Liver (tissue), 9 donors: Measurements from ENCODE around the gene ASIC3. TPM values are rescaled to one million over a fixed set of nuclear protein-coding genes. Genes with fewer than 3 reads are reported as not detected.

Experiments used
- DNase-seq: peaks from one replicate; pipeline ENCODE4 v3.0.0-alpha.2; 2017; ENCODE audit warnings: low spot score
- H3K27ac ChIP-seq, 2 donors: one replicate each; pipeline ENCODE4 v1.7.0; 2013; ENCODE audit warnings: inconsistent platforms in 2 of 2, low read length in 2 of 2, control low read depth in 1 of 2, low read depth in 1 of 2, mild to moderate bottlenecking in 1 of 2
- H3K27me3 ChIP-seq, 4 donors: one replicate each; pipeline versions ENCODE4 v1.6.1 to v1.7.0; 2013; ENCODE audit warnings: low read length in 3 of 4, inconsistent platforms in 1 of 4, mild to moderate bottlenecking in 1 of 4, moderate library complexity in 1 of 4; ENCODE audit not compliant: control insufficient read depth in 4 of 4, insufficient read depth in 4 of 4
- H3K36me3 ChIP-seq, 4 donors: one replicate each; pipeline versions ENCODE4 v1.6.1 to v1.7.0; 2013; ENCODE audit warnings: low read length in 3 of 4, mild to moderate bottlenecking in 3 of 4, low read depth in 1 of 4, moderate library complexity in 1 of 4; ENCODE audit not compliant: control insufficient read depth in 4 of 4, insufficient read depth in 3 of 4
- H3K4me1 ChIP-seq, 4 donors: one replicate each; pipeline versions ENCODE4 v1.6.1 to v1.7.0; 2013; ENCODE audit warnings: low read length in 3 of 4, mild to moderate bottlenecking in 3 of 4, moderate library complexity in 1 of 4; ENCODE audit not compliant: control insufficient read depth in 4 of 4, insufficient read depth in 4 of 4
- H3K4me3 ChIP-seq, 3 donors: one replicate each; pipeline versions ENCODE4 v1.6.1 to v1.7.0; 2013; ENCODE audit warnings: low read length in 3 of 3, control low read depth in 1 of 3, low read depth in 1 of 3, mild to moderate bottlenecking in 1 of 3
- H3K9ac ChIP-seq, 2 donors: one replicate each; pipeline ENCODE4 v1.7.0; 2013; ENCODE audit warnings: low read length in 2 of 2, mild to moderate bottlenecking in 2 of 2, moderate library complexity in 2 of 2, control low read depth in 1 of 2, low read depth in 1 of 2
- H3K9me3 ChIP-seq, 4 donors: one replicate each; pipeline versions ENCODE4 v1.6.1 to v1.7.0; 2013; ENCODE audit warnings: low read length in 3 of 4; ENCODE audit not compliant: control insufficient read depth in 4 of 4
- ATF3 ChIP-seq: IDR thresholded peaks from 2 replicates; pipeline ENCODE4 v1.6.1; 2016; ENCODE audit warnings: antibody characterized with exemption
- EGR1 ChIP-seq, 2 donors: IDR thresholded peaks; 2 replicates each; pipeline ENCODE4 v1.6.1; 2016 to 2018; ENCODE audit warnings: antibody characterized with exemption in 2 of 2, low read depth in 2 of 2
- FOXA1 ChIP-seq: IDR thresholded peaks from 2 replicates; pipeline ENCODE4 v1.6.1; 2016; ENCODE audit warnings: antibody characterized with exemption
- FOXA2 ChIP-seq: IDR thresholded peaks from 2 replicates; pipeline ENCODE4 v1.6.1; 2016; ENCODE audit warnings: antibody characterized with exemption
- GABPA ChIP-seq, 2 donors: IDR thresholded peaks in 1 of 2; conservative IDR thresholded peaks in 1 of 2; 2 replicates each; pipeline ENCODE4 v1.6.1; 2016; ENCODE audit warnings: antibody characterized with exemption in 2 of 2, mild to moderate bottlenecking in 1 of 2, moderate library complexity in 1 of 2
- HNF4A ChIP-seq, 2 donors: conservative IDR thresholded peaks; 2 replicates each; pipeline ENCODE4 v1.6.1; 2016; ENCODE audit warnings: antibody characterized with exemption in 2 of 2, mild to moderate bottlenecking in 2 of 2
- HNF4G ChIP-seq: IDR thresholded peaks from 2 replicates; pipeline ENCODE4 v1.6.1; 2016; ENCODE audit warnings: antibody characterized with exemption
- JUND ChIP-seq, 2 donors: IDR thresholded peaks; 2 replicates each; pipeline ENCODE4 v1.6.1; 2016; ENCODE audit warnings: antibody characterized with exemption in 2 of 2
- MAX ChIP-seq: IDR thresholded peaks from 2 replicates; pipeline ENCODE4 v1.6.1; 2016; ENCODE audit warnings: antibody characterized with exemption
- NR2F2 ChIP-seq: IDR thresholded peaks from 2 replicates; pipeline ENCODE4 v1.6.1; 2016; ENCODE audit warnings: antibody characterized with exemption
- RAD21 ChIP-seq, 2 donors: IDR thresholded peaks; 2 replicates each; pipeline ENCODE4 v1.6.1; 2016; ENCODE audit warnings: antibody characterized with exemption in 2 of 2, mild to moderate bottlenecking in 2 of 2
- RXRA ChIP-seq, 2 donors: IDR thresholded peaks; 2 replicates each; pipeline ENCODE4 v1.6.1; 2017 to 2018; ENCODE audit warnings: antibody characterized with exemption in 2 of 2, mild to moderate bottlenecking in 1 of 2
- SP1 ChIP-seq: IDR thresholded peaks from 2 replicates; pipeline ENCODE4 v1.6.1; 2018; ENCODE audit warnings: antibody characterized with exemption, mild to moderate bottlenecking
- TAF1 ChIP-seq: conservative IDR thresholded peaks from 2 replicates; pipeline ENCODE4 v1.6.1; 2016; ENCODE audit warnings: antibody characterized with exemption, mild to moderate bottlenecking
- YY1 ChIP-seq: IDR thresholded peaks from 2 replicates; pipeline ENCODE4 v1.6.1; 2016; ENCODE audit warnings: antibody characterized with exemption, mild to moderate bottlenecking
- ZBTB33 ChIP-seq: IDR thresholded peaks from 2 replicates; pipeline ENCODE4 v1.6.1; 2016; ENCODE audit warnings: antibody characterized with exemption
- WGBS: extraction: QIAGEN DNeasy Blood & Tissue Kit; methylation state at CpG from one replicate; pipeline ENCODE4 v1.1.7; 2013; 5-methylcytosine and 5-hydroxymethylcytosine counted together
- polyA plus RNA-seq, 2 donors: library from polyadenylated mRNA; stranded (reverse) in 1 of 2; unstranded in 1 of 2; fragments of 200-250 nt in 1 of 2; fragments of >200 nt in 1 of 2; fragmentation: Nextera tagmentation in 1 of 2; extraction: Ambion mirVana in 1 of 2; gene quantifications; one replicate each; pipeline versions ENCODE4 v1.2.1 to v1.2.3, GENCODE V29; 2013 to 2015
- total RNA-seq, 2 donors: library from RNA; depleted of rRNA; stranded (reverse); fragments of >200 nt; gene quantifications; one replicate each; pipeline ENCODE4 v1.2.3, GENCODE V29; 2014
- TF ChIP-seq, protein P1 (sequence below): IDR thresholded peaks from 2 replicates; pipeline ENCODE4 v1.6.1; 2016; ENCODE audit warnings: antibody characterized with exemption, mild to moderate bottlenecking
- TF ChIP-seq, protein P2 (sequence below): fragments of 150-350 bp; IDR thresholded peaks from 2 replicates; pipeline ENCODE4 v1.5.1; 2017; ENCODE audit warnings: improper control_type of control experiment, low read depth, low read length; ENCODE audit not compliant: missing input control
- donor health status: healthy.
- donor health status: healthy.
- donor health status: healthy.
- donor health status: healthy.
- donor health status: healthy.

The ASIC3 gene
- total and polyA plus RNA-seq, 4 donors, result 0.05 to 1.0 (median 0.39) TPM

GRCh38 chr7:151033864-151034249, 14.5 kb upstream of the ASIC3 start:
- Histone ChIP-seq H3K9me3 (no peaks in the 10 kb centered on the region), H3K27ac (no peak overlapping the region), H3K36me3 (peaks cover 0 to 22% (median 5%) of the 10 kb centered on the region in 4 donors), H3K4me3 (no peak overlapping the region), H3K9ac (no peak overlapping the region), H3K4me1 (peaks cover 4 to 7% (median 4%) of the 10 kb centered on the region in 4 donors), H3K27me3 (no peaks in the 10 kb centered on the region)
- DNase-seq, result no peak
- 92% methylated on average over 5 of the region's 5 CpGs for WGBS
- TF ChIP-seq RXRA (IDR thresholded peaks at IDR 0.05) (no peak), MAX (no peak), GABPA (IDR thresholded peaks at IDR 0.05 in 1 of 2, conservative IDR thresholded peaks at IDR 0.05 in 1 of 2) (no peak), ATF3 (no peak), SP1 (no peak), HNF4A (conservative IDR thresholded peaks at IDR 0.05) (no peak), EGR1 (IDR thresholded peaks at IDR 0.05; ENCODE audit: low read depth in 2 of 2) (no peak), FOXA2 (no peak)
- TF ChIP-seq, protein P1, sequence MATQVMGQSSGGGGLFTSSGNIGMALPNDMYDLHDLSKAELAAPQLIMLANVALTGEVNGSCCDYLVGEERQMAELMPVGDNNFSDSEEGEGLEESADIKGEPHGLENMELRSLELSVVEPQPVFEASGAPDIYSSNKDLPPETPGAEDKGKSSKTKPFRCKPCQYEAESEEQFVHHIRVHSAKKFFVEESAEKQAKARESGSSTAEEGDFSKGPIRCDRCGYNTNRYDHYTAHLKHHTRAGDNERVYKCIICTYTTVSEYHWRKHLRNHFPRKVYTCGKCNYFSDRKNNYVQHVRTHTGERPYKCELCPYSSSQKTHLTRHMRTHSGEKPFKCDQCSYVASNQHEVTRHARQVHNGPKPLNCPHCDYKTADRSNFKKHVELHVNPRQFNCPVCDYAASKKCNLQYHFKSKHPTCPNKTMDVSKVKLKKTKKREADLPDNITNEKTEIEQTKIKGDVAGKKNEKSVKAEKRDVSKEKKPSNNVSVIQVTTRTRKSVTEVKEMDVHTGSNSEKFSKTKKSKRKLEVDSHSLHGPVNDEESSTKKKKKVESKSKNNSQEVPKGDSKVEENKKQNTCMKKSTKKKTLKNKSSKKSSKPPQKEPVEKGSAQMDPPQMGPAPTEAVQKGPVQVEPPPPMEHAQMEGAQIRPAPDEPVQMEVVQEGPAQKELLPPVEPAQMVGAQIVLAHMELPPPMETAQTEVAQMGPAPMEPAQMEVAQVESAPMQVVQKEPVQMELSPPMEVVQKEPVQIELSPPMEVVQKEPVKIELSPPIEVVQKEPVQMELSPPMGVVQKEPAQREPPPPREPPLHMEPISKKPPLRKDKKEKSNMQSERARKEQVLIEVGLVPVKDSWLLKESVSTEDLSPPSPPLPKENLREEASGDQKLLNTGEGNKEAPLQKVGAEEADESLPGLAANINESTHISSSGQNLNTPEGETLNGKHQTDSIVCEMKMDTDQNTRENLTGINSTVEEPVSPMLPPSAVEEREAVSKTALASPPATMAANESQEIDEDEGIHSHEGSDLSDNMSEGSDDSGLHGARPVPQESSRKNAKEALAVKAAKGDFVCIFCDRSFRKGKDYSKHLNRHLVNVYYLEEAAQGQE, result no peak

GRCh38 chr7:151034312-151035025, 13.9 kb upstream of the ASIC3 start:
- H3K27me3 ChIP-seq, result no peaks in the 10 kb centered on the region
- WGBS, result 94% methylated on average over 21 of the region's 21 CpGs
- peaks cover 0 to 5% (median 0%) of the 10 kb centered on the region in 4 donors for H3K4me1 ChIP-seq
- no peak for DNase-seq
- TF ChIP-seq TAF1 (no peak), RAD21 (IDR thresholded peaks at IDR 0.05) (no peak), HNF4A (conservative IDR thresholded peaks at IDR 0.05) (no peak), YY1 (no peak), JUND (IDR thresholded peaks at IDR 0.05) (no peak), SP1 (no peak), ATF3 (no peak), MAX (no peak), ZBTB33 (no peak), EGR1 (IDR thresholded peaks at IDR 0.05; ENCODE audit: low read depth in 2 of 2) (no peak), RXRA (IDR thresholded peaks at IDR 0.05) (no peak), GABPA (IDR thresholded peaks at IDR 0.05 in 1 of 2, conservative IDR thresholded peaks at IDR 0.05 in 1 of 2) (no peak), HNF4G (no peak), FOXA1 (no peak), NR2F2 (no peak), FOXA2 (no peak)
- TF ChIP-seq, protein P2, sequence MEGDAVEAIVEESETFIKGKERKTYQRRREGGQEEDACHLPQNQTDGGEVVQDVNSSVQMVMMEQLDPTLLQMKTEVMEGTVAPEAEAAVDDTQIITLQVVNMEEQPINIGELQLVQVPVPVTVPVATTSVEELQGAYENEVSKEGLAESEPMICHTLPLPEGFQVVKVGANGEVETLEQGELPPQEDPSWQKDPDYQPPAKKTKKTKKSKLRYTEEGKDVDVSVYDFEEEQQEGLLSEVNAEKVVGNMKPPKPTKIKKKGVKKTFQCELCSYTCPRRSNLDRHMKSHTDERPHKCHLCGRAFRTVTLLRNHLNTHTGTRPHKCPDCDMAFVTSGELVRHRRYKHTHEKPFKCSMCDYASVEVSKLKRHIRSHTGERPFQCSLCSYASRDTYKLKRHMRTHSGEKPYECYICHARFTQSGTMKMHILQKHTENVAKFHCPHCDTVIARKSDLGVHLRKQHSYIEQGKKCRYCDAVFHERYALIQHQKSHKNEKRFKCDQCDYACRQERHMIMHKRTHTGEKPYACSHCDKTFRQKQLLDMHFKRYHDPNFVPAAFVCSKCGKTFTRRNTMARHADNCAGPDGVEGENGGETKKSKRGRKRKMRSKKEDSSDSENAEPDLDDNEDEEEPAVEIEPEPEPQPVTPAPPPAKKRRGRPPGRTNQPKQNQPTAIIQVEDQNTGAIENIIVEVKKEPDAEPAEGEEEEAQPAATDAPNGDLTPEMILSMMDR, result no peak
- TF ChIP-seq, protein P1, result no peak
- peaks cover 0 to 22% (median 5%) of the 10 kb centered on the region in 4 donors for H3K36me3 ChIP-seq
- no peaks in the 10 kb centered on the region for H3K9me3 ChIP-seq
- no peak overlapping the region for H3K27ac ChIP-seq
- no peak overlapping the region for H3K9ac ChIP-seq
- H3K4me3 ChIP-seq, result no peak overlapping the region
